NCI-H128 (cell line): Measurements from ENCODE around the gene FUT3.
"Not testable (repeated sequence)": the region's sequence is repeated elsewhere in the genome, so short reads cannot be mapped to it uniquely, and the experiment has no call there.

ENCODE experiments used
- DNase-seq: peaks from one replicate; lab custom pipeline; 2025; ENCODE audit not compliant: unreplicated experiment; lab: John Stamatoyannopoulos, UW

FUT3 gene

DNA sequence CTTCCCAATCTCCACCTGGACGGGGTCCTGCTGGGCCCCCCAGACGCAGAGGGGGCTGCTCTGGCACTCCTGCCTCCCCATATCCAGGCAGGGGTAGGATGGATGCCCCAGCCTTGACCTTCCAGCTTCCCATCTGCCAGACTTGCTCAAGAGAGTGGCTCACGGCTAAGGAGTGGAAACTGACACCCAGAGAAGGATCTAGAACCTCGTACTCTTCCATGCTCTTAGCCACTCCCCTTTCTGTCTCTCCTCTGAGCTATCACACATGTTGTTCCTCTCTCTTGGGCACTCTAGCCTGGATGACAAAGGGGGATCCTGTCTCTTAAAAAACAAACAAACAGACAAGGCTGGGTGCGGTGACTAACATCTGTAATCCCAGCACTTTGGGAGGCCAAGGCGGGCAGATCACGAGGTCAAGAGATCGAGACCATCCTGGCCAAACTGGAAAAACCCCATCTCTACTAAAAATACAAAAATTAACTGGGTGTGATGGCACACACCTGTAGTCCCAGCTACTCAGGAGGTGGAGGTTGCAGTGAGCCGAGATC lies 31.2 kb upstream of the FUT3 start:
- no peak for DNase-seq

DNA sequence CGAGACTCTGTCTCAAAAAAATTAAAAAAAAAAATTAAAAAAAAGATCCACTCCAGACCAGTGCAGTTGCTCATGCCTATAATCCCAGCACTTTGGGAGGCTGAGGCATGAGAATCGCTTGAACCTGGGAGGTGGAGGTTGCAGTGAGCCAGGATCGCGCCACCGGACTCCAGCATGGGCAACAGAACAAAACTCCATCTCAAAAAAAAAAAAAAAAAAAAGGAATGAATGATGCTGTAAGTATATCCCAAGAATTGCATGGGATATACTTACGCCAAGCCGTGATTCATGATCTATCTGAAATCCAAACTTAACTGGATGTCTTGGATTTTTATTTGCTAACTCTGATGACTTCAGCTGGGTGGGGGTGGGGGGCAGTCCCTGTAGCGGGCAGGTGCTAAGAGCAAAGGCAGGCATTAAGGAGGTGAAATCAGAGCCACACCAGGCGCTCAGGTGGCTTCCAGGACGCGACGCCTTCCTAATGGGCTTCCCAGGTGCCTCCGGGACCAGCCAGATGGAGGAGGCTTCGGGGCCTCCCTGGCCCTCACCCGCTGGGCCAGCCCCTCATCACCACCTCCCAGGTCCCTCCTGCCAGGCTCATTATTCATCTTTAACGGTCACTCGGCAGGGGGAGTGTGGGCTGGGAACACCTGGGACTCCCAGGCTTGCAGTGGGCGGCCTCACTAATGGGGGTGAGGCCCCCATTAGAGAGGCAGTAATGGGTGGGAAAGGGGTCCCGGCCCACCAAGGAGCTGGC lies 30.5 kb upstream of the FUT3 start:
- DNase-seq: no peak

DNA sequence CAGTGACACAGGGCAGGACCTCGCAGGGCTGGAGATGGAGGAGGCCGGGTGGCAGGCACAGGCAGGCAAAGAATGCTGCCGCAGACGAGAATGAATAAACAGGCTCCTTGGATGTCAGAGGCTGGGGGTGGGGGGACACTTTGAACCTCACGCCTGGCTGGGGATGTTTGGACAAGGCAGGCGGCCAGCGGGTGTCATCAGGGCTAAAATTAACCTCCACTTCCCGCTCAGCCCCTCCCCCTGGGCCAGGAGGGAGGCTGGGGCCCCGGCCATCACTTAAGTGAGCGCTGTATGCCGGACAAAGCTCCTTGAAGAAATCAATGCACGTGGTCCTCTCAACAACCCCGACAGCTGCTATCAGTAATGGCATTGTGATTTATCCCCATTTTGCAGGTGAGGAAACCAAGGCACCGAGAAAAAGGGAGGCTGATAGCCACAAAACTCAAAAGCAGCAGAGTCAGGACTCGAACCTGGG lies 29.4 kb upstream of the FUT3 start:
- DNase-seq: no peak

DNA sequence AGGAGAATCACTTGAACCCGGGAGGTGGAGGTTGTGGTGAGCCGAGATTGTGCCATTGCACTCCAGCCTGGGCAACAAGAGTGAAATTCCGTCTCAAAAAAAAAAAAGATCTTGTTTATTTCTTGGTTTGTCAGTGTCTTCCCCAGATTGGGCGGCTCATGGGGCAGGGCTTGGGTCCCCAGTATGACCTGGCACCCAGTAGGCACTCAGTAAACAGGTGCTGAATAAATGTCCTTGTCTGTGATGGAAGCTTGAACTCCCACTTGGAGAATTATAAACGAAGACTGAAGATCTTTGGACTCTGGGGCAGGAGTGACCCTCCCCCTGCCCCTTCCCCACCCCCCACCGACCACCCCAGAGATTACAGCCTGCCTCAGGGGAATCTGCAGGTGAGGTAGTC lies 28.9 kb upstream of the FUT3 start:
- no peak for DNase-seq

DNA sequence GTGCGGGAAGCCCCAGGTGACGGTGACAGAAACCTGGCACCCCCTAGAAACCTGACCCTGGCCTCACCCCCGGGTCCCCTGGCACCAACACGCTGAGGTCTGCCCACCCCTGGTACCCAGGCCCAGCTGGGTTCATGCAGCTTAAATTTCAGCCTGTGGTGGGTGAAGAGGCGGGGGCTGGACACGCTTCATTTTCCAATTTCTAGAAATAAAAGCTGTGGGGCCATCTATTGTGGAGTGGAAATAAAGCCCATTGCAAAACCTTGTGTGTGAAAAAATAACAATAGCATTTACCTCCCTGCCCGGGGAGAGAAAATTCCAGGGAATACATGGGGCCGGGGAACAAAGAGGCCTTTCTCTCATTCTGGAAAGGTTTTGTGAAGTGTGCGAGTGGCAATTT lies 26.6 kb upstream of the FUT3 start:
- DNase-seq: no peak

DNA sequence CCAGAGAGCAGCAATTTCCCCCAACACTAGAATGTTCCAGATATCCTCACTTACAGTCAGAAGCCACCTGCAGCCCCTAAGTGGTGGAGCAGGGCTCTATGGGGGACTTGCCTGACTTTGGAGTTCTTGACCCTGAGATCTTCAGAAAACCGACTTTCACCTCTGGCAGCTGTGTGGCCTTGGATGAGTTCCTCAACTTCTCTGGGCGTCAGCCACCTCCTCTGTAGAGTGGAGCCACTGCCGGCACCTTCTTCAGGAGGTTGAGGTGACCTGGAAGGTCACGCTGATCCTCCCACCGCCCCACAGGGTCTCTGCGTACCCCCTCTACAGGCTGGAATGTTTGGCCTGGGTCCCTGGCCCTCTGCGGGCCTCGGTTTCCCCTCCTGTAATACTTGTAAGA lies 26.2 kb upstream of the FUT3 start:
- DNase-seq: no peak

DNA sequence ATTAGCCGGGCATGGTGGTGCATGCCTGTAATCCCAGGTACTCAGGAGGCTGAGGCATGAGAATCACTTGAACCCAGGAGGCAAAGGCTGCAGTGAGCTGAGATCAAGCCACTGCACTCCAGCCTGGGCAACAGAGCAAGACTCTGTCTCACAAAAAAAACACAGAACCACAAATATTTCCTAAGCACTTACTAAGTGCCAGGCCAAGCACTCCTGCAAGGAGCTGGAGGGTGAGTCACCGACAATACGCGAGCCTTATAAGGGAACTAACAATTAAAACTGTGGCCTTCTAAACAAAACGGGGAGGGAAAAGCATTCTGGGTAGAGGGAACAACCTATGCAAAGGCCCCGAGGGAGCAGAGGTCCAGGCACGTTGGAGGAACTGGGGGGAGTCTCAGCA lies 23.2 kb upstream of the FUT3 start:
- not testable (repeated sequence) for DNase-seq

DNA sequence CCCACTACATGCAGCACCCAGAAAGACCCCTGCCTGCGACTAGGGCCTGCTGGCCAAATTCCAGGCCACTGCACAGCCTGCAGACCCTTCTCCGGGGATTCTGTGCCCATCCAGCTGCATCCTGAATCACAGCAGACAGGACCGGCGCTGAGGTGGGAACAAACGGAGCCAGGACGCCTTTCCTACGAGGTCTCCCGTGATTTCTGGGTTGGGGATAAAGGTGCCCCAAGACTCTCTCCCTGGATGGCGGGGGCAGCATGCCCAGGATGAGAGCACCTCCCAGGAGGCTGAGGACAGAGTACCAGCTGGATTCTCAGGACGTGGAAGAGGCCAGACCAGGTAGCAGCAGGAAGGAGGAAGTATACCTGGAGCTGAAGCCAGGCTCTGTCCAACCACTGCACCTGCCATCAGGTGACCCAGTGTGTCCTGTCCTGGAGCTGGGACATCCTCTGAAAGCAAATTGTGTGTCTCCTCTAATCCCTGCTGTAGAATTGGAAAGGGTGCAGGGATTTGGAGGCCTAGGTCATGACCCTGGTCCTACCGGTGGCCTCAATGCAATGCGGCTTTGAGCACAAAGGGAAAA lies 22.5 kb upstream of the FUT3 start:
- no peak for DNase-seq

DNA sequence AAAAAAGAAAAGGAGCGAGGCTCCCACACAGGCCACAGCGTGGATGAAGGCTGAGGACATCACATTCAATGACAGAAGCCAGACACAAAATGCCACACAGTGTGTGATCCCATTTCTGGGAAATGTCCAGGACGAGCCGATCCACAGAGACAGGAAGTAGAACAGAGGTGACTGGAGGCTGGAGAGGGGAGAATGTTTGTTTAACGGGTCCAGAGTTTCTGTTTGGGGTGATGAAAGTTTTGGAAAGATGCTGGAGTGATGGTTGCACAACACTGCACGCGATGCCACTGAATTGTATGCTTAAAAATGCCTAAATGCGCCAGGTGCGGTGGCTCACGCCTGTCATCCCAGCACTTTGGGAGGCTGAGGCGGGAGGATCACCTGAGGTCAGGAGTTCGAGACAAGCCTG lies 19.7 kb upstream of the FUT3 start:
- no peak for DNase-seq

DNA sequence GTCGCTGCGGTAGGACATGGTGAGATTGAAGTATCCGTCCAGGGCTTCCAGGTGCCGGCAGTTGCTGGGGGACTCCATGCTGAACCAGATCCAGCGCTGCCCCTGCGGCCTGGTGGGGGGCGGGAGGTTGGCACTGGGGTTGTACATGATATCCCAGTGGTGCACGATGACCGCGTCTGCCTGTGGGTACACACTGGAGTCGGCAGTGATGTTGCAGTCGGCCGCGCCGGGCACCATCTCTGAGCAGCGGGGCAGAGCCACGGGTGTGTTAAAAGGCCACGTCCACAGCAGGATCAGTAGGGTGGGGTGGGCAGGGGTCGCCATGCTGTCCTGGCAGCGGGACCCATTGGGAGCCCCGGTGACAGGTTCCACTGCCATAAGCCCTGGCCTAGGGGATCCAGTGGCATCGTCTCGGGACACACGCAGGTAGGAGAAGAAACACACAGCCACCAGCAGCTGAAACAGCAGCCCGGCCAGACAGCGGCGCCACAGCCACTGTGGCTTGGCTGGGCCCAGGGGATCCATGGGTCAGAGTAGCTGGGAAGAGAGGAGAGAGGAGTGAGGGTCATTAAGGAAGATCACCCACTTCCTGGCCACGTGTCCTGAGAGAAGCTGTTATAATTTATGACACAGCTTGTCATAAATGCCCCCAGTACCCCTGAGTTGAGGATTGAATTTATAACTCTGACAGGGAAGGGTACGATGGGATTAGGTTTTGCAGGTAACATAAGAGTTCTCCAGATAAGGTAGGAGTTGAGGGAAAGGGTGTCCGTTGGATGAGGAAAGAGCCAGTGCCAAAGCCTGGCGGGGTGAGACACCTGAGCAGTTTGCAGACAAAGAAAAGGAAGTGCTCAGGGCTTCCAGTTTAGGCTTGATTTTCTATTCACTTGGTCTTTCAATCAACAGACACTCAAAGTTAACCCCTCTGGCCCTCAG lies 16.2 kb upstream of the FUT3 start:
- no peak for DNase-seq

DNA sequence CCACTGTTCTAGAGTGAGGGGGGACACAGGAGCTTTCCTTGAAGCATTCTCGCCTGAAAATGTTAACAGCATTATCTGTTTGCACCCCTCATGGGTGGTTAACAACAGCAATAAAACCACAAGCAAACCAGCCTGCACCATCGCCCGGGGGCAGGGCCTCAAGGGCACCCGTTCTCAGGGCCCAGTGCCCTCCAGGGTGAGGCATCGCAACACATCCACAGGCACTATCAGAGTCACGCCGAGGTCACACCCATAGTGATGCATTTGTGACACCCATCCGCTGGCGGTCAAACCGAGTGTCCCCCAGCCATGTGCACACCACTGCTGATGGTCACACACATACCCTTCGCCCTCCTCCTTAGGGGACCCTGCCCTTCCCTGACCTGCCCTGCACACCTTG lies 14.5 kb upstream of the FUT3 start:
- DNase-seq: no peak

DNA sequence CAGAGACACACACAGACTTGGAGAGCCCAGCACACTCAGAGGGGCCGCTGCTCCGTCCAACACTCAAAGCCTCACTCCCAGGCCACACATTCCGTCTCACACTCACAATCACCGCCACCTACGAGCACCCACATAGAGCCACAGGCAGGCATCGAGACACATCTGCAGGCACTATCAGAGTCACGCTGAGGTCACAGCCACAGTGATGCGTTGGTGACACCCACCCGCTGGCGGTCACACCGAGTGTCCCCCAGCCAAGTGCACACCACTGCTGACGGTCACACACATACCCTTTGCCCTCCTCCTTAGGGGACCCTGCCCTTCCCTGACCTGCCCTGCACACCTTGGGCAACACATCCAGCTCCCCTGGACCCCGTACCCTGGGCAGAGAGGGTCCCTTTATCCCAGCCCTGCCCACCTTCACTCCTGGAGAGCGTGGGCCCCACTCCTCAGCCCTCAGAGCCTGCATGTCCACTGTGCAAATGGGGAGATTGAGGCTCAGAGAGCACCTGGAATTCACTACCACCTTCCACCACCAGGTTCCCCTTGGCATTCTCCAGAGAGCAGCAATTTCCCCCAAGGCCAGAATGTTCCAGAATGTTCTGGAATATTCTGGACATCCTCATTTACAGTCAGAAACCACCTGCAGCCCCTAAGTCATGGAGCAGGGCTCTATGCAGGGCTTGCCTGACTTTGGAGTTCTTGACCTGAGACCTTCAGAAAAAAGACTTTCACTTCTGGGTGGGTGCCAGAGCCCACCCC lies 13.7 kb upstream of the FUT3 start:
- DNase-seq: no peak

DNA sequence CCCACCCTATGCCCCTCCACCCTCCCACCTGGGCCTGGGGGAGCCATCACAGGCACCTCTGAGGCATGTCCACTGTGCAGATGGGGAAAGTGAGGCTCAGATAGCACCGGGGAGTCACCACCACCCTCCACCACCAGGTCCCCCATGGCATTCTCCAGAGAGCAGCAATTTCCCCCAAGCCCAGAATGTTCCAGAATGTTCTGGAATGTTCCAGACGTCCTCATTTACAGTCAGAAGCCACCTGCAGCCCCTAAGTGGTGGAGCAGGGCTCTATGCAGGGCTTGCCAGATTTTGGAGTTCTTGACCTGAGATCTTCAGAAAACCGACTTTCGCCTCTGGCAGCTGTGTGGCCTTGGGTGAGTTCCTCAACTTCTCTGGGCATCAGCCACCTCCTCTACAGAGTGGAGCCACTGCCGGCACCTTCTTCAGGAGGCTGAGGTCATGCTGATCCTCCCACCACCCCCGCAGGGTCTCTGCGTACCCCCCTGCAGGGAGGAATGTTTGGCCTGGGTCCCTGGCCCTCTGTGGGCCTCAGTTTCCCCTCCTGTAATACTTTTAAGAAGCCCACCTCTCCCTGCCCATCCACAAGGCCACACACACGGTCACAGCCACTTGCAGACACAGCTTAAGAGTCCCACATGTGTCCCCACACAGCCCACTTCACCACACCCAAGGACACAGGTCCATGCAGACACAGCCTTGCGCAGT lies 12.9 kb upstream of the FUT3 start:
- DNase-seq: no peak

DNA sequence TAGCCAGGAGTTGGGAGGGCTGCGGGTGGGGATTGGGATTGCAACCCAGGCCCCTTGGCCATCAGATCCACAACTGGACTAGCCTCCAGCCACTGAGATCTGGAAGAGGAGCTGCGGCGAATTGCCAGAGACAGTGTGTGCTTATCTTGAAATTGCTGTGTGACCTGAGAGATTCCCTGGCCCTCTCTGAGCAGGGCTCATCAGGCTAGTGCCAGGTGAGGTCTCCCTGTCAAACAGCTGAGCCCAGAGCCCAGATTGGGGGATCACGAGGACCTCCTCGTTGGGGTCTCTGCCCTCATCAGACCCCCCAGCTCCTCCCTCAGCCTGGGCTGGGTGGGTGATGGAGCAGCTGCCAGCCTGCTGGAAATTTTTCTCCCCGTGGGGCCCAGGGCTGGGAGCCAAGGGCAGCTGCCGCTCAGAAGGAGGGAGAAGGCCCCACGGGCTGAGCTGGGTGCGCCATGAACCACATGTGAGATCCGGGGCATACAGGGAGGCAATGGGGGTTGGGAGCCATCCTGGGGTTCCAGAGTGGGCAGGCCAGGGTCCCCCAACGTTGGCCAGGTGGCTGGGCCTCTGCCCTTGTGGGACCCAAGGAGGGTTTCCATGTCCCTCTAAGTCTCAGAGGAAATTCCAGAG lies 11.9 kb upstream of the FUT3 start:
- no peak for DNase-seq

DNA sequence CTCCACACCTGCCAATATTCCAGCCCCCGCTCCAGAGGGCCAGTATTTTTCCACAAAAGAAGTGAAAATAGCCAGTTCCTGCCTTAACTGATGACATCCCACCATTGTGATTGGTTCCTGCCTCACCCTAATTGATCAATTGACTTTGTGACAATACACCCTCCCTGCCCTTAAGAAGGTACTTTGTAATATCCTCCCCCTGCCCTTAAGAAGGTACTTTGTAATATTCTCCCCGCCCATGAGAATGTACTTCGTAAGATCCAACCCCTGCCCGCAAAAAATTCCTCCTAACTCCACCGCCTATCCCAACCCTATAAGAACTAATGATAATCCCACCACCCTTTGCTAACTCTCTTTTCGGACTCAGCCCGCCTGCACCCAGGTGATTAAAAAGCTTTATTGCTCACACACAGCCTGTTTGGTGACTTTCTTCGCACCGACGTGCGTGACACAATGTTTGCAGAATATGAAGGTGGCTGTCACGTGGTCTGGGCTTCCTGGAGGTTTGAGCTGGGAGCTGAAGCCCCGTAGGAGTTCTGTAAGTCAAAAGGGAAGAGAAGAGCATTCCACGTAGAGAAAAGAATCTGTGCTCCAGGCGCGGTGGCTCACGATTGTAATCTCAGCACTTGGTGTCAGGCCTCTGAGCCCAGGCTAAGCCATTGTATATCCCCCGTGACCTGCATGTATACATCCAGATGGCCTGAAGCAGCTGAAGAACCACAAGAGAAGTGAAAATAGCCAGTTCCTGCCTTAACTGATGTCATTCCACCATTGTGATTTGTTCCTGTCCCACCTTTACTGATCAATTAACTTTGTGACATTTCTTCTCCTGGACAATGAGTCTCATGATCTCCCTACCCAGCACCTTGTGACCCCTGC lies 6.2 kb upstream of the FUT3 start:
- no peak for DNase-seq

DNA sequence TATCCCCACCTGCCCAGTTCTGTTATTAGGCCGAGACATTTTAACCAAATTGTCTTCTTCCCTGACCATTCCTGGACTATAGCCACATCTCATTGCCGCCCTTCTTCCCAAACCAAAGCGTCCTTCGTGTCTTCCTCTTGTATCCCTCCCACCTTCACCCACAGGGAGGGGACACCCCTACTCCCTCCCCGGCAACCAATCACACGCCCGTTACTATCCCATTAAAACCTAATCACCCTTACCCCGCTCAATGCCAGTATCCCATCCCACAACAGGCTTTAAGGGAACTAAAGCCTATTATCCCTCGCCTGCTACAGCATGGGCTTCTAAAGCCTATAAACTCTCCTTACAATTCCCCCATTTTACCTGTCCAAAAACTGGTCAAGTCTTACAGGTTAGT lies 3.9 kb upstream of the FUT3 start:
- not testable (repeated sequence) for DNase-seq

DNA sequence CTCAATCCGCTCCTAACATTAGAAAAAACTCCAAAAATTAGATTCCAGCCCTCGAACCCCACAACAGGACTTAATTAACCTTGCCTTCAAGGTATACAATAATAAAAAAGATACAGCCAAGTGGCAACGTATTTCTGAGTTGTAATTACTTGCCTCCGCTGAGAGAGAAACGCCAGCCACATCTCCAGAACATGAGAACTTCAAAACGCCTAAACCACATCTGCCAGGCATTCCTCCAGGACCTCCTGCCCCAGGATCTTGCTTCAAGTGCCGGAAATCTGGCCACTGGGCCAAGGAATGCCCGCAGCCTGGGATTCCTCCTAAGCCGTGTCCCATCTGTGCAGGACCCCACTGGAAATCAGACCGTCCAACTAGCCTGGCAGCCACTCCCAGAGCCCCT lies 2.9 kb upstream of the FUT3 start:
- DNase-seq: not testable (repeated sequence)

DNA sequence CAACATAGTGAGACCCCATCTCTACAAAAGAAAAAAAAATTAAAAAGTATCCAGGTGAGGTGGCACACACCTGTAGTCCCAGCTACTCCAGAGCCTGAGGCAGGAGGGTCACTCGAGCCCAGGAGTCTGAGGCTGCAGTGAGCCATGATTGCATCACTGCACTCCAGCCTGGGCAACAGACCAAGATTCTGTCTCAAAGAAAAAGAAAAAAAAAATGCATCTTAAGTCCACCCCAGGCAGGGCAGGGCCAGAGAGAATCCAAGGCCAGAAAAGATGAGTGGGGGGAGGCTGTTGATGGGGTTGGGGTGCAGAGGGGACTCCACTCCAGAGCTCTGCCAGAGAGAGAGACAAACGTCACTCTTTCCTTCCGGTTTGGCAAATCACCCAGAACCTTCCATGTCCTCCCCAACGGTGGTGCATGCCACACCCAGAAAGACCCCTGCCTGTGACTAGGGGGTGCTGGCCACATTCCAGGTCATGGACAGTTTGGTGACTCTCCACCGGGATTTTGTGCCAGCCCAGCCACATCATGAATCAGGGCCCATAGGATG lies 431 bp downstream of the FUT3 start:
- DNase-seq: no peak
